Transverse colon (tissue), 3 donors: Measurements from ENCODE around the gene CHD2.

Experiments used
- EP300 ChIP-seq: sonication (generic); formaldehyde crosslinking; IDR thresholded peaks from one replicate; pipeline ENCODE4 v1.6.1; 2017; ENCODE audit warnings: antibody characterized with exemption, low read depth
- POLR2A ChIP-seq: fragments of 450-650 bp; IDR thresholded peaks from one replicate; pipeline ENCODE4 v1.6.1; 2016; ENCODE audit warnings: antibody characterized with exemption, mild to moderate bottlenecking, moderate library complexity
- TF ChIP-seq, protein P1 (sequence below), 5 experiments: fragments of 200-600 bp in 3 of 5; fragments of 450-650 bp in 2 of 5; sonication (generic) in 3 of 5; IDR thresholded peaks; 1 replicate in 2 of 5; 2 replicates in 3 of 5; pipeline ENCODE4 v1.5.1; 2016 to 2017; ENCODE audit warnings: antibody characterized with exemption in 5 of 5, inconsistent platforms in 3 of 5, mild to moderate bottlenecking in 2 of 5, moderate library complexity in 1 of 5

DNA sequence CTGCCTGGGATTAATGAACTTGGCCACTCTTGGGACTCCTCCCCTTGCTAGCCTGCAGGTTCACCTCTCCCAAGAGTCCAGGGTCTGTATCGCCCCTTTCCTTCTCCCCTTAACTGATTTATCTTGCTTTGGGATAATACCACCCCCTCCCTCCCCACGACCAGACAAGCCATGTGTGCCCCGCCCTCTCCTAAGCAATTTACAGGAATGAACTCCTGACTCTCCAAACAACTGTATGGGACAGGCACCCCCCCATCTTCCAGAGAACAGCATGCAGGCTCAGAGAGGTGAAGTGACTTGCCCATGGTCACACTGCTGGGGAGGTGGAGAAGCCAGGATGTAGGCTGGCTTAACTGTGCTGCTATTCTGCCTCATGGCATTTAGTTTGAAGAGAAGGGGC is 142.1 kb downstream of the CHD2 start:
- TF ChIP-seq, protein P1, sequence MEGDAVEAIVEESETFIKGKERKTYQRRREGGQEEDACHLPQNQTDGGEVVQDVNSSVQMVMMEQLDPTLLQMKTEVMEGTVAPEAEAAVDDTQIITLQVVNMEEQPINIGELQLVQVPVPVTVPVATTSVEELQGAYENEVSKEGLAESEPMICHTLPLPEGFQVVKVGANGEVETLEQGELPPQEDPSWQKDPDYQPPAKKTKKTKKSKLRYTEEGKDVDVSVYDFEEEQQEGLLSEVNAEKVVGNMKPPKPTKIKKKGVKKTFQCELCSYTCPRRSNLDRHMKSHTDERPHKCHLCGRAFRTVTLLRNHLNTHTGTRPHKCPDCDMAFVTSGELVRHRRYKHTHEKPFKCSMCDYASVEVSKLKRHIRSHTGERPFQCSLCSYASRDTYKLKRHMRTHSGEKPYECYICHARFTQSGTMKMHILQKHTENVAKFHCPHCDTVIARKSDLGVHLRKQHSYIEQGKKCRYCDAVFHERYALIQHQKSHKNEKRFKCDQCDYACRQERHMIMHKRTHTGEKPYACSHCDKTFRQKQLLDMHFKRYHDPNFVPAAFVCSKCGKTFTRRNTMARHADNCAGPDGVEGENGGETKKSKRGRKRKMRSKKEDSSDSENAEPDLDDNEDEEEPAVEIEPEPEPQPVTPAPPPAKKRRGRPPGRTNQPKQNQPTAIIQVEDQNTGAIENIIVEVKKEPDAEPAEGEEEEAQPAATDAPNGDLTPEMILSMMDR (IDR thresholded peaks at IDR 0.05) = no peak
- TF ChIP-seq POLR2A (no peak), EP300 (no peak)
